OCI-LY3 (cell line): Measurements from ENCODE around the gene MTMR1.

Experiments used
- H2AFZ ChIP-seq: fragments of 200-600, 300-600 bp; shearing (Covaris generic); 2 replicates; pipeline ENCODE4 v1.6.0; 2014; ENCODE audit warnings: antibody characterized with exemption, low read depth, low read length
- H3K27ac ChIP-seq: fragments of 200-600, 300-600 bp; sonication (generic); 2 replicates; pipeline ENCODE4 v1.5.1; 2014; ENCODE audit warnings: mild to moderate bottlenecking, low read length, moderate library complexity, mixed read lengths
- H3K27me3 ChIP-seq: fragments of 200-600, 300-600 bp; sonication (generic); 2 replicates; pipeline ENCODE4 v1.6.1; 2014; ENCODE audit warnings: low read depth, low read length, mixed read lengths
- H3K36me3 ChIP-seq: fragments of 200-600, 300-600 bp; sonication (generic); replicated peaks from 2 replicates; pipeline ENCODE3; 2014; ENCODE audit warnings: low read depth, low read length, mixed read lengths
- H3K4me1 ChIP-seq: fragments of 300-600, 200-600 bp; sonication (generic); 2 replicates; pipeline ENCODE4 v1.6.1; 2014; ENCODE audit warnings: low read length, mixed read lengths
- H3K4me2 ChIP-seq: fragments of 200-600, 300-600 bp; sonication (generic); 2 replicates; pipeline ENCODE4 v1.6.1; 2014; ENCODE audit warnings: low read length, mixed read lengths
- H3K4me3 ChIP-seq: fragments of 300-600, 200-600 bp; sonication (generic); 2 replicates; pipeline ENCODE4 v1.5.1; 2014; ENCODE audit warnings: antibody characterized with exemption, mild to moderate bottlenecking, low read length, moderate library complexity
- H3K79me2 ChIP-seq: fragments of 300-600, 200-600 bp; shearing (Covaris generic); 2 replicates; pipeline ENCODE4 v1.6.1; 2014; ENCODE audit warnings: mild to moderate bottlenecking, low read length, mixed read lengths
- H3K9ac ChIP-seq: fragments of 300-600, 200-600 bp; shearing (Covaris generic); 2 replicates; pipeline ENCODE4 v1.6.0; 2014; ENCODE audit warnings: mild to moderate bottlenecking, low read length, moderate library complexity
- H3K9me3 ChIP-seq: fragments of 200-600, 300-600 bp; shearing (Covaris generic); 2 replicates; pipeline ENCODE4 v1.6.1; 2014; ENCODE audit warnings: low read length, mixed read lengths; ENCODE audit not compliant: insufficient read depth
- H4K20me1 ChIP-seq: fragments of 200-600, 300-600 bp; sonication (generic); 2 replicates; pipeline ENCODE4 v1.6.1; 2016; ENCODE audit warnings: low read length, mixed read lengths; ENCODE audit not compliant: insufficient read depth
- CTCF ChIP-seq: fragments of 200-600, 300-600 bp; sonication (generic); IDR thresholded peaks from 2 replicates; pipeline ENCODE4 v1.5.1; 2014; ENCODE audit warnings: antibody characterized with exemption, low read length, low read depth
- EZH2phosphoT487 ChIP-seq: fragments of 200-600 bp; shearing (Covaris generic); IDR thresholded peaks from 2 replicates; pipeline ENCODE4 v1.6.1; 2018; ENCODE audit warnings: antibody characterized with exemption, mixed run types, low read depth

MTMR1 gene

GRCh38 chrX:150769408-150769807 is 76.2 kb downstream of the MTMR1 start:
- no peak overlapping the region for H3K4me3 ChIP-seq
- no peaks in the 10 kb centered on the region for H3K27me3 ChIP-seq
- TF ChIP-seq CTCF (no peak), EZH2phosphoT487 (no peak)
- no peaks in the 10 kb centered on the region for H3K9me3 ChIP-seq
- H4K20me1 ChIP-seq = no peaks in the 10 kb centered on the region
- no peaks in the 10 kb centered on the region for H3K4me1 ChIP-seq
- H3K36me3 ChIP-seq = no peaks in the 10 kb centered on the region
- no peaks in the 10 kb centered on the region for H3K79me2 ChIP-seq
- H3K9ac ChIP-seq = no peak overlapping the region
- H2AFZ ChIP-seq = no peak overlapping the region
- no peak overlapping the region for H3K4me2 ChIP-seq
- H3K27ac ChIP-seq = no peak overlapping the region

- Histone ChIP-seq H3K9ac (no peak overlapping the region), H2AFZ (no peak overlapping the region), H3K79me2 (no peaks in the 10 kb centered on the region), H3K36me3 (no peaks in the 10 kb centered on the region), H3K27me3 (no peaks in the 10 kb centered on the region), H3K4me1 (no peaks in the 10 kb centered on the region), H3K4me2 (no peak overlapping the region), H3K9me3 (no peaks in the 10 kb centered on the region), H3K27ac (no peak overlapping the region), H3K4me3 (no peak overlapping the region), H4K20me1 (no peaks in the 10 kb centered on the region)
- TF ChIP-seq EZH2phosphoT487 (no peak), CTCF (no peak)
Measured at GRCh38 chrX:150770623-150771022, 77.4 kb downstream of the MTMR1 start.

DNA sequence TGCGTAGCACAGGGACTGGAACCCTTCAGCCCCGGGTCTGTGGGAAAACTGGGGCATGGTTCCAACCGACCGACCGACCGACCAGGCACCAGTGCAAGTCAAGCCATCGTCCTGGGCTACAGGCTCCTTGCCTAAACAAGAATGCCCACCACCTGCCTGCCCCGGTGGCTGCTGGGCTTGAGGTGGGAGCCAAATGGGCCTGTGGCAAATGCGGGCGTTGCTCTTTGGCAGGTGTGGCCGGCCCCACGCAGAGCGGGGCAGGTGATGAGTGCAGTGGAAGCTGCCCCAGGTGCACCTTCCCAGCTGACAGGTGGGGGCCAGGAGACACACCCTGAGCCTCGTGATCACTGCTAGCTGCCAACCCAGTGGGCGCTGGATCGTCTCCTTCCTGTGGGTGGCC is 77.9 kb downstream of the MTMR1 start:
- H3K27ac ChIP-seq = no peak overlapping the region
- no peak for TF ChIP-seq CTCF
- no peak for TF ChIP-seq EZH2phosphoT487
- H3K27me3 ChIP-seq = no peaks in the 10 kb centered on the region
- H3K36me3 ChIP-seq = no peaks in the 10 kb centered on the region
- no peaks in the 10 kb centered on the region for H4K20me1 ChIP-seq
- H3K4me2 ChIP-seq = no peak overlapping the region
- no peaks in the 10 kb centered on the region for H3K79me2 ChIP-seq
- H3K4me1 ChIP-seq = no peaks in the 10 kb centered on the region
- H3K9ac ChIP-seq = no peak overlapping the region
- H2AFZ ChIP-seq = no peak overlapping the region
- H3K4me3 ChIP-seq = no peak overlapping the region
- no peaks in the 10 kb centered on the region for H3K9me3 ChIP-seq

DNA sequence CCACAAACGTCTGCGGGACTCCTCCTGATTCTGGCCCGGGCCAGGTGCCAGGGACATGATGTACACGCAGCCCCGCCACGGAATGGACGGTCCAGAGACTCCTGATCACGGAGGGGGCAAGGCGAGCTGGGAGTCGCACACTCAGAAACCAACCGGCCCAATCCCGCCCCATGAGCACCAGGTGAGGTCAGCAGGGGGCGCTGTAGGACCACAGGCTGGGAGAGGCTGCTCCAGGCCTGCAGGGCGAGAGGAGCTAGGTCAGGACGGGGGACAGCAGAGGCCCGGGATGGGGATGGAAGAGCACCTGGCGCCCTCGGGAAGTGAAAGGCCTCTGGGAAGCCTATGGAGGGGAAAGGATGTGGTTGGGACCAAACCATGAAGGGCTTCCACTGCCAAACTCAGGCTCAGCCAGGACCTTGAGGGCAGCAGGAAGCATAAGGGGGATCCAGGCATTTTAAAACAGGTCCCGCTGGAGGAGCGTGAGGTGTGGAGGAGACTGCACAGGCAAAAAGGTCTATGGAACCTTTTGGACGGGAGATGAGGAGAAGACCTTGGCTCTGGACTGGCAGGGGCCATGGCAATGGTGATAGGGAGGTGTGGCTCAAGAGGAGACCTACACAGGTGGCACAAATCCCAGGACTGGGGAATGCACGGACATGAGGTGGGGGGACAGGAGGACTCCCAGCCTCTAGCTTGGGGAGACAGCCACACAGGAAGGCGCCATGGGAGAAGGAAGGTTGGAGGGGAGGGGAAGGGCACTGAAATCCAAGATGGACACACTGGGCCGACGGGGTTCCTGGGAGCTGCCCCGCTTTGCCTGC is 79.2 kb downstream of the MTMR1 start:
- H3K4me3 ChIP-seq = no peak overlapping the region
- no peaks in the 10 kb centered on the region for H3K36me3 ChIP-seq
- TF ChIP-seq EZH2phosphoT487 (no peak), CTCF (peak; percentile 77)
- no peak overlapping the region for H3K9ac ChIP-seq
- H3K27me3 ChIP-seq = no peaks in the 10 kb centered on the region
- H3K4me2 ChIP-seq = peak overlapping the region; percentile 40
- no peaks in the 10 kb centered on the region for H4K20me1 ChIP-seq
- H3K27ac ChIP-seq = no peak overlapping the region
- H2AFZ ChIP-seq = no peak overlapping the region
- H3K9me3 ChIP-seq = no peaks in the 10 kb centered on the region
- no peaks in the 10 kb centered on the region for H3K4me1 ChIP-seq
- H3K79me2 ChIP-seq = no peaks in the 10 kb centered on the region
